Left kidney (tissue), 2 donors: ENCODE data around the gene FTSJ3. TPM values are rescaled to one million over a fixed set of nuclear protein-coding genes. Genes with fewer than 3 reads are reported as not detected.
A peak's percentile ranks its signal among the peaks of the same experiment; 100 is the strongest.
"Not testable (repeated sequence)": the region's sequence is repeated elsewhere in the genome, so short reads cannot be mapped to it uniquely, and the experiment has no call there.

Experiments
- DNase-seq: peaks from one replicate; pipeline ENCODE4 v3.0.0-alpha.2; 2013
- polyA plus RNA-seq: library from polyadenylated mRNA; unstranded; fragments of 120-200 nt; gene quantifications from one replicate; pipeline ENCODE4 v1.2.1, GENCODE V29; 2013; ENCODE audit not compliant: insufficient read length

Gene FTSJ3
- polyA plus RNA-seq, 1 donor, result 68.1 TPM

DNA sequence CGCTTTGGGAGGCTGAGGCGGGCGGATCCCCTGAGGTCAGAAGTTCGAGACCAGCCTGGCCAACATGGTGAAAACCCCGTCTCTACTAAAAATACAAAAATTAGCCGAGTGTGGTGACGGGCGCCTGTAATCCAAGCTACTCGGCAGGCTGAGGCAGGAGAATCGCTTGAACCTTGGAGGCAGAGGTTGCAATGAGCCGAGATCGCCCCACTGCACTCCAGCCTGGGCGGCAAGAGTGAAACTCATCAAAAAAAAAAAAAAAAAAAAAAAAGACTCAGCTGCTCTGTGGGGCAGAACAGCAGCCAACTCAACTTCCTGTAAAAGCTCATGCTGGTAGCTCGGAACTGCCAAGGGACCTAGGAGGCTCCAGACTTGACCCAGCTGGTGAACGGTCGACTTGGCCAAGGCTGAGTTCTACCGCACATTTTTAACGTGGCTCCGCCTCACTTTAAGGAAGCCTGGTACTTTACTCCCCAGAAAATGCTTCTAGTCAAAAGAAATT lies 16.0 kb upstream of the FTSJ3 start:
- DNase-seq, result not testable (repeated sequence)

DNA sequence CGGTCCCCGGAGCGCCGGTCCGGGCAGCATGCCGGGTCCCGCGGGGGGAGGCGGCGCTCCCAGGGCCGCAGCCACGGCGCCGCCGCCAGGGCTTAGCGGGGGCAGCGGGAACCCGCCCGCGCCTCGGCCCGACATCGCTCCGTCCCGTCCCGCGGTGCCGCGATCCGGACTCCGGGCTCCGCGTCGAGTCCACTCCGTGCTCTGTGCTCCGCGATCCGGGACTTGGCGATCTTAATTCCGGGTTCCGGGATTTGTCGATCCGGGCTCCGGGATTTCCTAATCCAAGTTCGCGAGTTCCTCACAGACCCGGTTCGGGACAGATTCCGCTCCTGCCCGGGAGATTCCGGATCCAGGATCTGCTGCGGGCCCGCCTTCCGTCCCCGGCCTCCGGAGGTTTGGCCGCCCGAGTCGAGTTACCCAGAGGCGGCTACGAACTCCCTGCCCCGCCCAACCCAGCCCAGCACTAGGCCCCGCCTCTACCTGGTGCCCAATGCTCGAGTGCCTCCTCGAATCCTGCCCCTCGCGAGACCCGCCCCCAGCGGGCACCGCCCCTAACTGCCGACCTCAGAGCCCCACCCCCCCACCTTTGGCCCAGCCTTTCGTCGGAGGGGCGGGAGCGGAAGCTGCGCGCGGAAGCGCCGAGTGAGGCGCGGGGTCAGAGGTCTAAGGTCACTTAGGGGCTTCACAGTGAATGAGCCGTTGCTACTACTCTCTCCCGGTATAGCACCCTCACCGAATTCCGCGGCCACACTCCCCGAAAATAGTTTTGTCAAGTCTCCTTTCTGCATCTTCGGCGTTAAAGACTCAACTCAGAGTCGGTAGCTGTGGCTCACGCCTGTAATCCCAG lies 15.3 kb upstream of the FTSJ3 start, which contains the start of gene SMARCD2:
Gene SMARCD2, minus strand, starts transcription at position 146 of the 847 bp plus-strand sequence. Its CDS starts 11 bp downstream, at position 135.
- peak; percentile 98 for DNase-seq

DNA sequence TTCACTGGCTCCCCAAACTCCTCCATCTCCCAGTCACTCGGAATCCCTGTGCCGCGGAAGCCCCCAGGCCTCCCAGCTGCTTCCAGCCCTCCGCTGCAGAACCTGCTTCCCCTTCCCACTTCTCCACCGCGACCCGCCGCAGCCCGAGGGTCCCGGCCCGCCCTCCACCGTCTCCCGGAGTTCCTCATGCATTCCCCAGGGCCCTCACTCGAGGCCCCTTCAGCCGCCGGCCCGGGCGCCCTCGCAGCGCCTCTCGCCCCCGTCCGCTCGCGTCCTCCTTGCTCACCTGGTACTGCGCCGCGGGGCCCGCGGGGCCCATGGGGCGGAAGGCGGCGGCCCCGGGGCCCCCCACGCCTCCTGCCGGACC lies 14.7 kb upstream of the FTSJ3 start:
- peak; percentile 34 for DNase-seq

DNA sequence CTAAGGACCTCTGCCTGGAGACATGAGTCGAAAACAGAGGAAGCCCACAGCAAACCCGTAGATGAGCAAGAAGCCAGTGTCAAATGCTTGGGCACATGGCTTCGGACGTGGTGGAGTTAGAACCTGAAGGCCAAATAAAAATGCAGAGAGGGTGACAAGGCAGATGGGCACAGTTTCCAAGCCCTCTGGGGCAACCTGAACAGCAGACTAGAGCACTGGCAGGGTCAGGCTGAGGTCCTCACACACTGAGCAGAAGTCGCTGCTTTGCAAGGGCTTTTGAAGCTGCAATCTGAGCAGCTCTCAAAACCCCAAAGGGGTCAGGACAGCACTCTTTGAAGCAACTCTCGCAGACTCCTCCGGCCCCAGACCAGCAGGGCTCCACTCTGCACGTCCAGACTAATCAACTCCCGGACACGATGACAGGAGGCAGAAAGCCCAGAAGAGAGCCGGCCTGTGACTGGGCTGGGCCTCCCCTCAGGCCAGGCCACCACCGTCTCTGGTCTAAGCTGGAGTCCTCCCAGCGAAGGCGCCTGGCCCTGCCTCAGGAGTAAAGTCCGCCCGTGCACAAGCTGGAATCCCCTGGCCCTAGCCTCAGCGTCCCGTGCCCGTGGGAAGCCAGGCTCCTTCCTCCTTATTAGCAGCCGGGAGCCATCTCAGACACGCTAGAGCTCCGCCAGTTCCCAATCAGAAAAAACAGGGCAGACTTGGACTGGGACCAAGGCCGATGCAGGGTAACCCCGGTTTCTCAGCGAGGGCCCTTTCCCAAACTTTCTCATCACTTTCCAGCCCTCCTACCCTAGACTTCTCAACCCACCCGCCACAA lies 14.1 kb upstream of the FTSJ3 start:
- DNase-seq, result no peak

DNA sequence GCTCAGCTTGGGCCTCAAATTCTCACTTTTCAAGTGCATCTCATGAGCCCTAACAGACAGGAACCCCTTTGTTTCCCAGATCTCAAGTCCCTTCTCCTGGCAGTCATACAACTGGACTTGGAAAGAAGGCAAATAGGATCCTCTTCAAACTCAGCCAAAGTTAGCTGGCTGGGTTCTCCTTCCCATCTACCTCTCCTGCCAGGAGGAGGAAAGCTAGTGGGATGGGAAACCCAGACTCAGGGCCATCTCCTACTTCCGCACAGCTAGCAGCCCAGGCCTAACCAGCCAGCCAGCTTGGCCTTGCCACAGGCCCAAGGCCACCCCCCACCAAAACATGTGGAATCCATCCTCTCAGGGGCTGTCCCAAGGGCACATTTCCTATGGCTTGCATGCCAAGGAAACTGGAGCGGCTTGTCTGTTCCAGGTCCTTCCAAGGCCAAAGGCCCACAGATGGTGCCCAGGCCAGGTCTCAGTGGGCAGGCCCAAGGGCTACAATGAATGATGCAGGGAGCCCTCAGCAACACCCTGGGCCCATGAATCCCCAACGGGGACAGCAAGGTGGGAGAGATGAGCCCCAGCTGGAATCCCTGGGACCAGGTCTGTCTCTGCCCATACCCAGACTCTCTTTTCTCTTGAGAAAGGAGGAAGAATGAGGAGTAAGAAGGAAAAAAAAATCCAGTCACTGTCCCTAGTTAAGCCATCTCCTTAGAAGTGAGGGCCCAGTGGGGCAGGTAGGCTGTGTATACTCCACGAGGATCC lies 13.3 kb upstream of the FTSJ3 start:
- no peak for DNase-seq

DNA sequence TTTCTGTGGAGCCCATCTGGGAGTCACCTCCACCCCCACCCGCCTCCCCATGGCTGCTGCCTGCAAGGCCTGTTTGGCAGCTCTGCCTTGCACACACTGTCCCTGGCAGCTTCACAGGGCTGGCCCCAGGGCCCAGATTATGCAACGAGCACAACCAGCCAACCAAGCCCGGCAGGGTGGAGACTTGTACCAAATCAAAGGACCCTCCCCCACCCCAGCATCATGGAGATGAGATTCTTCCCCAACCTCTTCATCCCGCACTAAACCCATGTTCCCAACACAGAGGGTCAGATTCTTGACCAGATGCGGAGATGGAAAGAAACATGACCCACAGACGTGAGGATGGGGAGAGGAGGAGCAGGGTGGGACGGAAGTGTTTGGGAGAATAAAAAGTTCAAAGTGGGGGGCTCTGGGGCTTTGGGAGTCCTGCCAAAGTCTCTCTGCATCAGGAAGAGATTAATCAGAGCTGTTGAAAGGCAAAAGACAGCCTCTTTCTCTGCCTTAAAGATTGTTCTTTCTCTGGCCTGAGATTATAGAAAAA lies 11.2 kb upstream of the FTSJ3 start:
- DNase-seq, result peak; percentile 55

DNA sequence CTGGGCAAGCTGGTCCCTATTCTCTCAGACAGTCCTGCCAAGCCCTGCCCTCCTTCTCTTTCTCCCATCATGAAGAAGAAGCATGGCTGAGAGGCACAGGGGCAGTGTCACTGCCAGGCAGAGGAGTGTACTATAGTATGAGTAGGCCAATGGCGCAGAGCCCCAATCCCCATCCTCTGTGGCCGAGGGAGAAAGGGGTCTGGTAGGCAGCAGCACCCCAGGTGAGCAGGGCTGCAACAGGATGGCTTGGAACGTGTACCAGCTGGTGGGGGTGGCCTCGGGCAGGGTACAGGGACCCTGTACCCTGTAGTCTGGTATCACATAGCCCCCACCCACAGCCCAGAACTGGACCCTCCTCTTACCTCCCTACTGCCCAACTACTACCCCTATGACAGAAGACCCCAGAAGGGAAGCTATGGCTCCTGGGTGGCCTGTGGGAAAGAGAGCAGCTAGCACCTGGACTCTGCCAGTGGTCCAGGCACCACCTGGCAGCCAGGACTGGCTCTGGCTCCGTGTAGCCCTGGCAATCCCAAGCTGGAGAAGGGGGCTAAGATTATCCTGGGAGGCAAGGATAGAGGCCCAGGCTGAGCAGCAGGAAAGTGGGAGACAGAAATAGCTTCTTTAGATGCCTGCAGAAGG lies 10.6 kb upstream of the FTSJ3 start:
- no peak for DNase-seq

DNA sequence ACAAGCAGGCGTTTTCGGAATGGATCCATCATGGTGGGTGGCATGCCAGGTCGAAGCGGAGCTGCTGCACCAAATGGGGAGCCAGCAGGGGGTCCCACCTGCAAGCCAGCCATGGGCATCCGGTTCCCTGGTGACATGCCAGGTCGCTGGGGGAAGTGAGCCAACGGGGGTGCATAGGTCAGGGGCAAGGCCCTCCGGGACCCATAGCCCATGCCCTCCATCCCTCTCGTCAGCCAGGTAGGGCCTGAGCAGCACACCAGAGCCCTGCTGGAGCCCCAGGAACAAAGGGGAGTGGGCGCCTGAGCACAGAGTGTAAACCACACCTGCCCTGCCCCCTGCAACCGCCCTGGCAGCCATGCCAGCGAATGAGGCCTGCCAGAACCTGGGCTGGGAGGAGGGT lies 10.0 kb upstream of the FTSJ3 start:
- DNase-seq, result no peak

DNA sequence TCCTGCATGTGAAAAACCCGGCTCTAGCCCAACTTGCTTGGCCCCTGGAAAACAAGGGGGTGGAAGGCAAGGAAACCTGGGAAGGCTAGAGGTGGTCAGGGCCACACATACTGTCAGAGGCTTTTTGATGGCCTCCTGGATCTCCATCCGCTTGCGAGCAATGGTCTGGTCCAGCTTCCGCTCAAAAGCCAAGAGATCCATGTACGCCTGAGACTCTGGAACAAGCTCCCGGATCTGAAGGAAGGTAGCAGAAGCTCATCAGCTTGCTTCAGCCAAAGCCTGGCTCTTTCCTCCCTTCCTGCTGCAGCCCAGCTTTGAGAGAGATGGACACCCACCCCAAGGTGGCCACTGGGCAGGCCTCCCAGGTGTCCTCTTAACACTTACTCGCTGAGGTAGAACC lies 9.3 kb upstream of the FTSJ3 start:
- DNase-seq, result no peak

DNA sequence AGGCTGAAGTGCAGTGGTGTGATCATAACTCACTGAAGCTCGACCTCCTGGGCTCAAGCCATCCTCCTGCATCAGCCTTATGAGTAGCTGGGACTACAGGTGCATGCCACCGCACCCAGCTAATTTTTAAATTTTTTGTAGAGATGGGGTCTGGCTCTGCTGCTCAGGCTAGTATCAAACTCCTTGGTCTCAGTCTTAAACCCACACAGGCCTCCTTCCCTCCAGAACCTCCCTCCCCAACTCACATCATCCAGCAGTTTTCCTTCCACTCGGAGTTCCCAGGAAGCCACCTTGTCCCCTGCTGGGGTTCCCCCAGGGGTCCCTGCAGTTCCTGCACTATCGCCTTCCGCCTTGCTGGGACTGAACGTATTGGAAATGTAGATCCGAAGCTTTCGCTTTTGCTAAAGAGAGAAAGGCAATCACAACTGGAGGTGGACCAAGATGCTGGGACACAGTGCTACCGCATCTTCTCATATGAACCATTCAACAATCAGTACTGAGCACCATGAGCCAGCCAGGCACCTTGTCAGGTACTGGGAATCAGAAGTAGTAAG lies 7.8 kb upstream of the FTSJ3 start:
- no peak for DNase-seq

DNA sequence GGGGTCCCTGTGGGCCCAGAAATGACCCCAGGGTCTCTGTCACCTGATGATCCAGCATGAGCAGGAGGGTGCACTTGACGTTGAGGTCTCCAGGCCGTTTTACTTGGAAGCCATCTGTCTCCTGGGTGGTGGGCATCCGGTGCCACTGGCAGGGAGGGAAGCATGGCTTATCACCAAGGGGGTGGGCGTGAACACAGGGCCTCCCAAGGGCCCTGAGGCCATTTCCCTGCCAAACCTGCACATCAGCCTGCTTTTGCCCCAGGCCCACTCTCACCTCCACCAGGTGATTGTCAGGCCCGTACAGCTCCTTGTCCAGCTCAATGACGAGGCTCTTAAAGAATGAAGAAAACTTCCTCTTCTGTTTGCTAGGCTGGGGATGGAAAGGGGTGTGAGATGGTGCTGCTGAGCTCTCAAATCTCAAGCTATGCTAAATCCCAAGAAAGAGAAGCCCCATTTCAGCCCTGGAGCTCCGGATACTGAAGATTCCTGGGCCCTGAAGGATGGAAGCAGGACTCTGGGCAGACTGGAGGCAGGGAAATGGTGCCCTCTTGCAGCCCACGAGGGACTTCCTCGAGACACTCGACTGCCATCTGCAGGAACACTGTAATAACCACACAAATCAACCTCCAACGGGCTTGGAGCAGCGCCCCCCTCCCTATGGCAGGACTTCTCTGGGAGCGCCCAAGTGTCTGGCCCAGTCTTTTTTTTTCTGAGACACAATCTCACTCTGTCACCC lies 7.1 kb upstream of the FTSJ3 start:
- peak; percentile 45 for DNase-seq

DNA sequence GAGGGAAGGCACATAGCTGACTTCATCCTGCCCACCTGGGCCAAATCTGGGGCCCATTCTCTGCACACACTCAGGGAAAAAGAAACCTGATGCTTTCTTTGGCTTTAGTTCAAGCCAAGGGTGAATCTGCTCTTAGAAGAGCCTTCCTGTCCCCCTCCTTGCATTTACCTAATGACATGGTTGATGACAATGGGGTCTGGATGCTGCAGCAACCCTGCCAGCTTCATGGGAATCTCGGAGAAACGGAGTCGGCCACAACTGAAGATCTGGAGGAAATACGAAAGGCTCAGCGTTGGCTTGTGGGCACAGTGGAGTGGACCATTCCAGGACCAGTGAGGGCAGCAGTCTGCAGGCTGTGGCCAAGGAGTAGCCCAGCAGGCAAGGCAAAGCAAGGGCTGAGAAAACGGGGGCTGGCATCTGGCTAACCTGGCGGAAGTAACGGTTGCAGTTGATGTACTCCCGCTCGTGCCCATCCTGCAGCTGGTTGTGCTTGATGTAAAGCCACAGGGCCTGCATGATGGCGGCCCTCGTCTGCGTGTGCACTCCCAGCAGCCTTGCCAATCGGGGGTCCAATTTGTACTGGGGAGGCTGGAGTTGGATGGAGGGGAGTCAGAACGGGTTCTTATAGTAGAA lies 6.4 kb upstream of the FTSJ3 start:
- DNase-seq, result no peak

DNA sequence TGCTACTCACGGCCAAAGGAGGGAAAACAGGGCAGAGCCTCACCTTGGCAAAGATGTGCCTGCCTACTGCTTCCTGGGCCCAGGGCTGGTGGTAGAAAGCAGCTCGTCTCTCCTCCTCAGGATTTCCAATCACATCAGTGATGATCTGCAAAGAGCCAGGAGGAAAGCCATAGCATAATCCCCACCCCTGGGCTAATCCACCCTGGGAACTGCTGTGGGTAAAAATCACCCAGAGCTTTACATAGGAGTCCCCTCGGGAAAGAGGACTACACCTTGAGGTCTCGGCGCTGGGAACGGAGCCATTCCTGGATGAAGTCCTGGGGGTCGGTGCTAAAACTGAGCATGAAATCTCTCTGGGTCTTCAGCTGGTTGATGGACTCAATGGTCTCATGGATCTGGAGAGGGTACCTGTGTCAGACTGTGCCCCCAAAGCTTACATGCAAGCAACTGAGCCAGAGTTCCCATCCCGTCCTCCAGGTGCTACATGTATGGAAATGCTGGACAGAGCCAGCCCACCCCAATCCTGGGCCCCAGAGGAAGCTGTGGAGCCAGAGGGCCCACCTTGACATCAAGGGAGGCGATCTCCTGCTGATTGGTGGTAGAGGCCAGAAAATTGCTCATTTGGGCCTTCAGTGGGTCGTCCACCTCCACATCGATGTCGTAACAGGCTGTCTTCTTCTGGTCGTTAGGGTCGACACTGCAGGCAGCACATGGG lies 5.7 kb upstream of the FTSJ3 start:
- DNase-seq, result no peak

DNA sequence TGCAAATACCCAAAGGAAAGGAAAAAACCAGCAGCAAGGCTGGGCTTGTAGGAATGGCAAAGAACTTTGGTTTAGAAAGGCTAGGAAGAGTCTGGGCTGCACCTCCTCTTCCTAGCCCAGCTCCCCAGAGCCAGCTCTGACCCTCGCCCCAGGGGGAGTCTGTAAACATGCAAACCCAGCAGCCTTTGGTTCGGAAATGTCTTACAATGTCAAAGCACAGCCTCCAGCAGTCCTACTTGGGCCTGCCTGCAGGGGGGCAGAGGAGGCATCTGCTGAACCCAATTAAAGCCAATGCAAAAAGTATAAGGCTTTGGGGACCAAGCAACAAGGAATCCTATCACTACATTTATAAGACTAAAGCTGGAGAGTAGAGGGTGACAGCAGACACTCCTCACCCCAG lies 5.0 kb upstream of the FTSJ3 start:
- no peak for DNase-seq

DNA sequence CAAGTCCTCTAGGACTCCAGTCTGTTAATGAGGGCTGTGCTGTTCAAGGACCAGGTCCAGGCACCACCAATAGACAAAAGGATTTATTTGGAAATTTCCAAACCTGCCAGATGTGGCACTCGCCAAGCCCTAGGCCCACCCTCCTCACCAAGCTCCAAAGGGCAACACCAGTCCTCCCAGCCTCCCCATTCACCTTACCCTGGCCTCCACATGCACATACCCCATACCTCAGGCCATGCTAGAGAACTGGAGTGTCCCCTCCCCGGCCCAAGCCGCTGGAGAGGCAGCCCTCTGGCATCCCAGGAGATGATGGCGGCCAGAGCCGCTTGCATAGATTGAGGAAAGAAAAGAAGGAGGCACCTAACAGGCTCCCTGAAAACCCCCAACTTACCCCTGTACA lies 4.6 kb upstream of the FTSJ3 start:
- DNase-seq, result no peak

DNA sequence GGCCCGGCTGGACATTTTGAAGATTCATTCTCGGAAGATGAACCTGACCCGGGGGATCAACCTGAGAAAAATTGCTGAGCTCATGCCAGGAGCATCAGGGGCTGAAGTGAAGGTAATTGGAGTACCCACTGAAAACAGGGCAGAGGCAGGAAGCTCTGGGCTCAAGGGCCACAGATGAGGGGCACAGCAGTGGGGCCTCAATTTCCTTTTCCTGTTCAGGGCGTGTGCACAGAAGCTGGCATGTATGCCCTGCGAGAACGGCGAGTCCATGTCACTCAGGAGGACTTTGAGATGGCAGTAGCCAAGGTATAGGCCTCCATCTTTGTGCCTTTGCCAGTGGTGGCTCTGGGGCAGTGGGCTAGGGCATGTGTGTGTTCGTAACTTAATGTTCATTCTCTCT lies 4.0 kb upstream of the FTSJ3 start:
- no peak for DNase-seq

DNA sequence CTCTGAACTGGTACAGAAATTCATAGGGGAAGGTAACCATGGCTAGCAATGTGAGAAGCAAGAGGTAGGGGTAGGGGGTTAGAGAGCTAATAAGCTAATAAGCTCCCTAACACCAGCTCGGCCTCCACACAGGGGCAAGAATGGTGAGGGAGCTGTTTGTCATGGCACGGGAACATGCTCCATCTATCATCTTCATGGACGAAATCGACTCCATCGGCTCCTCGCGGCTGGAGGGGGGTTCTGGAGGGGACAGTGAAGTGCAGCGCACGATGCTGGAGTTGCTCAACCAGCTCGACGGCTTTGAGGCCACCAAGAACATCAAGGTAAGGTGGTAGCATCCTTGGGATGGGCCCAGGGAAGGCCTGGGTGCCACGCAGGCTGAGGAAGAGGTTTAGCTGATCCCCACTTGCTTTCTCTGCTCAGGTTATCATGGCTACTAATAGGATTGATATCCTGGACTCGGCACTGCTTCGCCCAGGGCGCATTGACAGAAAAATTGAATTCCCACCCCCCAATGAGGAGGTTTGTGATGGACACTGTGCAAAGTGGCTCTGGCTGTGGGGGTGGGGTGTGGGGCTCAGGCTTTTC lies 3.5 kb upstream of the FTSJ3 start:
- no peak for DNase-seq

DNA sequence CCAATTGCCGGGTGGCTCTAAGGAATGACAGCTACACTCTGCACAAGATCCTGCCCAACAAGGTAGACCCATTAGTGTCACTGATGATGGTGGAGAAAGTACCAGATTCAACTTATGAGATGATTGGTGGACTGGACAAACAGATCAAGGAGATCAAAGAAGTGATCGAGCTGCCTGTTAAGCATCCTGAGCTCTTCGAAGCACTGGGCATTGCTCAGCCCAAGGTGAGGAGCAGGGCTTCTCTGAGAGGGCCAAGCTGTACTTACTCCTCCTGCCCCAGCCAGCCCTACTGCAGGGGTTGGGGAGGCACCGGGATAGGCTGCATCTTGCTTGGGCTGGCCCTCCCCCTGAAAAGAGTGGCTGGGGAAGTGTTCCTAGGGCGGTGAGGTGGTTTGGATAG lies 2.8 kb upstream of the FTSJ3 start:
- no peak for DNase-seq

DNA sequence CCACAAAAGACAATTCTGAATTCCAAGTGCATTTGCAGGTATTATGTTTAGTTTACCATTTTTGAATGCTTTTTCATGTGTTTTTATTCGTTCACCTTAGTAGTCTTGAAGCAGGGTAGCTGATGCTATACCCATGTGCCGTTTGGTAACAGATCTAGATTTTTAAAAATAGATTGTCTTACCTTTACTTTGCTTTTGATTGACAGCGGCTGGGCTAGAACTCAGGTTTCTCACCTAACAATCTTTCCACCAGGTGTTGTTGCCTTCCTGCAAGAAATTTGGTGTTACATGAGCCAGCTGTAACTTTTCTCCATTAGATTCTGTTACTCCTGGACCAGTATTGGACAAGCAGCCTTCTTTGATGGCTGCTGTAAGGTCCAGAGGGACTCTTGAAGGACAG lies 1.5 kb upstream of the FTSJ3 start:
- DNase-seq, result no peak
